ENCODE results near the gene SEM1. TPM values are rescaled to one million over a fixed set of nuclear protein-coding genes. Genes with fewer than 3 reads are reported as not detected.

SEM1 gene
- total and polyA plus RNA-seq, 9 of the 15 experiments (the other 6 are each of a cell fraction or from before 2014, with no cell fraction given), result 74.7 to 938 (median 454) TPM

DNA sequence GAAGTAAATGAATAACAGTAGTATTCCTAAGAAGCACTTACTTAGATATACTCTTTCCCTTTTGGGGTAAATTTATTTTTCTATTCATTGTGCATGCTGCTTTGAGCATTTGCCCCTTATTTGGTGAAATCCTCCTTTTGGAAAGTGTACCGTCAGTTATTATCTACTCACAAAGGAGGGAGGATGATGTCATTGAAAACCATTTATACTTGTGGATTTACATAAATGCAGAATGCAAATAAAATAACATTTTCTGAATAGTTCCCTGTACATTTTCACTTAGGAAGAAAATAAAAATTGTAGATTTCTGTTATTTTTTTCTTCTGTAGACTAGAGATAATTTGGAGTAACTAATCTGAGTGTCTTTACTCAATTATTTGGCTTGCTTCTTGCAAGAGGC lies 29.5 kb upstream of the SEM1 start (continued):
- TF ChIP-seq, protein P1, sequence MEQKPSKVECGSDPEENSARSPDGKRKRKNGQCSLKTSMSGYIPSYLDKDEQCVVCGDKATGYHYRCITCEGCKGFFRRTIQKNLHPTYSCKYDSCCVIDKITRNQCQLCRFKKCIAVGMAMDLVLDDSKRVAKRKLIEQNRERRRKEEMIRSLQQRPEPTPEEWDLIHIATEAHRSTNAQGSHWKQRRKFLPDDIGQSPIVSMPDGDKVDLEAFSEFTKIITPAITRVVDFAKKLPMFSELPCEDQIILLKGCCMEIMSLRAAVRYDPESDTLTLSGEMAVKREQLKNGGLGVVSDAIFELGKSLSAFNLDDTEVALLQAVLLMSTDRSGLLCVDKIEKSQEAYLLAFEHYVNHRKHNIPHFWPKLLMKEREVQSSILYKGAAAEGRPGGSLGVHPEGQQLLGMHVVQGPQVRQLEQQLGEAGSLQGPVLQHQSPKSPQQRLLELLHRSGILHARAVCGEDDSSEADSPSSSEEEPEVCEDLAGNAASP (IDR thresholded peaks at IDR 0.05), result no peak
- no peak for TF ChIP-seq ZNF77 (CRISPR knock-in tag; IDR thresholded peaks at IDR 0.05)
- TF ChIP-seq, protein P2, sequence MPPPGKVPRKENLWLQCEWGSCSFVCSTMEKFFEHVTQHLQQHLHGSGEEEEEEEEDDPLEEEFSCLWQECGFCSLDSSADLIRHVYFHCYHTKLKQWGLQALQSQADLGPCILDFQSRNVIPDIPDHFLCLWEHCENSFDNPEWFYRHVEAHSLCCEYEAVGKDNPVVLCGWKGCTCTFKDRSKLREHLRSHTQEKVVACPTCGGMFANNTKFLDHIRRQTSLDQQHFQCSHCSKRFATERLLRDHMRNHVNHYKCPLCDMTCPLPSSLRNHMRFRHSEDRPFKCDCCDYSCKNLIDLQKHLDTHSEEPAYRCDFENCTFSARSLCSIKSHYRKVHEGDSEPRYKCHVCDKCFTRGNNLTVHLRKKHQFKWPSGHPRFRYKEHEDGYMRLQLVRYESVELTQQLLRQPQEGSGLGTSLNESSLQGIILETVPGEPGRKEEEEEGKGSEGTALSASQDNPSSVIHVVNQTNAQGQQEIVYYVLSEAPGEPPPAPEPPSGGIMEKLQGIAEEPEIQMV (tag; conservative IDR thresholded peaks at IDR 0.05; ENCODE audit: low read depth), result no peak

DNA sequence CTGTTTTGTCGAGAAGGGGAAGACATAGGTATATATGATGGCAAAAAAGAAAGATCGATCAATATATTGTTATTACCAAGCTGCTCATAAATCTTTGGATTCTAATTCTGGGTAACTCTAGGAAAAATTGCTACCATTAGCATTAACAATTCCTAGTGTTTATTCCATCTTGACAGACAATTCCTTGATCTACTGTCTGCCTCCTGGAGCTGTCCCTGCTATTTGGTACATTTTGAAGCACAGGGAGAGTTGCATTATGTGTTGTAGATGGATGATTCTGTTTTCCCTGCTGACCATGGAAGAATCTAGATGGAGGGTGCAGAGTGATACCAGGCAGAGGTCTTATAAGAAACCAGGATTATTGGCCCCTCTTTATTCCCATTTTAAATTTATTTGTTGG lies 29.1 kb upstream of the SEM1 start:
- H3K4me2 ChIP-seq (ENCODE audit: insufficient read depth, low read length), result no peak overlapping the region
- ATAC-seq (no peak), DNase-seq (ENCODE audit: extremely low read depth in 1 of 4, low spot score in 3 of 4) (no peak), FAIRE-seq (no peak)
- intact Hi-C loops (cut with micrococcal nuclease) (no loop called here), in situ Hi-C loops (cut with MboI) (no loop called here)
- WGBS (ENCODE audit: insufficient coverage, low coverage, missing lambda C conversion rate), result 0% methylated on average over 2 of the region's 2 CpGs
- H3K27me3 ChIP-seq (ENCODE audit: control insufficient read depth in 2 of 2, insufficient read depth in 2 of 2, low read length in 2 of 2), result peaks cover 2 to 8% of the 10 kb centered on the region in 2 experiments; a peak in 4 of 5 replicates
- no peak overlapping the region for H3K9ac ChIP-seq (ENCODE audit: insufficient read depth in 1 of 2, low read depth in 2 of 2, low read length in 2 of 2)
- no peaks in the 10 kb centered on the region for H3K9me3 ChIP-seq (replicated peaks; ENCODE audit: control insufficient read depth, insufficient read depth, low read depth, low read length)
- no peaks in the 10 kb centered on the region for H3K4me1 ChIP-seq (replicated peaks in 1 of 2; ENCODE audit: control insufficient read depth in 2 of 2, insufficient read depth in 2 of 2, low read length in 2 of 2)
- H3K9me1 ChIP-seq (ENCODE audit: control insufficient read depth, insufficient read depth, low read length), result no peaks in the 10 kb centered on the region
- no peaks in the 10 kb centered on the region for H3K36me3 ChIP-seq (ENCODE audit: control insufficient read depth, insufficient read depth, low read length)
- no TSS peak for BruUV-seq (replicated peaks)
- H2AFZ ChIP-seq (ENCODE audit: low read depth, low read length), result no peak overlapping the region
- no peaks in the 10 kb centered on the region for H4K20me1 ChIP-seq (replicated peaks; ENCODE audit: control insufficient read depth, insufficient read depth, low read length)
- POLR2A ChIA-PET, result no interaction called here
- CTCF ChIA-PET (ENCODE audit: low intra/inter-chr PET ratio), result no interaction called here
- no peak overlapping the region for H3K27ac ChIP-seq (ENCODE audit: extremely low read depth, low read depth, low read length)
- H3K79me2 ChIP-seq (ENCODE audit: control insufficient read depth, insufficient read depth, low read length), result no peaks in the 10 kb centered on the region
- H3K4me3 ChIP-seq, result no peak overlapping the region
- TF ChIP-seq, protein P3, sequence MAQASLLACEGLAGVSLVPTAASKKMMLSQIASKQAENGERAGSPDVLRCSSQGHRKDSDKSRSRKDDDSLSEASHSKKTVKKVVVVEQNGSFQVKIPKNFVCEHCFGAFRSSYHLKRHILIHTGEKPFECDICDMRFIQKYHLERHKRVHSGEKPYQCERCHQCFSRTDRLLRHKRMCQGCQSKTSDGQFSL (CRISPR knock-in tag; IDR thresholded peaks at IDR 0.05), result no peak
- TF ChIP-seq, protein P3 (tag; IDR thresholded peaks at IDR 0.05), result no peak
- TF ChIP-seq MTF1 (CRISPR knock-in tag; IDR thresholded peaks at IDR 0.05; ENCODE audit: borderline replicate concordance) (no peak), DIDO1 (tag; IDR thresholded peaks at IDR 0.05; ENCODE audit: low read depth) (no peak), PTTG1 (tag; IDR thresholded peaks at IDR 0.05; ENCODE audit: low read depth) (no peak), BDP1 (IDR thresholded peaks at IDR 0.05; ENCODE audit: insufficient read depth, insufficient read length) (no peak), SRF (CRISPR knock-in tag; IDR thresholded peaks at IDR 0.05) (no peak)
- TF ChIP-seq, protein P4, sequence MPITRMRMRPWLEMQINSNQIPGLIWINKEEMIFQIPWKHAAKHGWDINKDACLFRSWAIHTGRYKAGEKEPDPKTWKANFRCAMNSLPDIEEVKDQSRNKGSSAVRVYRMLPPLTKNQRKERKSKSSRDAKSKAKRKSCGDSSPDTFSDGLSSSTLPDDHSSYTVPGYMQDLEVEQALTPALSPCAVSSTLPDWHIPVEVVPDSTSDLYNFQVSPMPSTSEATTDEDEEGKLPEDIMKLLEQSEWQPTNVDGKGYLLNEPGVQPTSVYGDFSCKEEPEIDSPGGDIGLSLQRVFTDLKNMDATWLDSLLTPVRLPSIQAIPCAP (CRISPR knock-in tag; IDR thresholded peaks at IDR 0.05; ENCODE audit: borderline replicate concordance), result no peak
- TF ChIP-seq, protein P5, sequence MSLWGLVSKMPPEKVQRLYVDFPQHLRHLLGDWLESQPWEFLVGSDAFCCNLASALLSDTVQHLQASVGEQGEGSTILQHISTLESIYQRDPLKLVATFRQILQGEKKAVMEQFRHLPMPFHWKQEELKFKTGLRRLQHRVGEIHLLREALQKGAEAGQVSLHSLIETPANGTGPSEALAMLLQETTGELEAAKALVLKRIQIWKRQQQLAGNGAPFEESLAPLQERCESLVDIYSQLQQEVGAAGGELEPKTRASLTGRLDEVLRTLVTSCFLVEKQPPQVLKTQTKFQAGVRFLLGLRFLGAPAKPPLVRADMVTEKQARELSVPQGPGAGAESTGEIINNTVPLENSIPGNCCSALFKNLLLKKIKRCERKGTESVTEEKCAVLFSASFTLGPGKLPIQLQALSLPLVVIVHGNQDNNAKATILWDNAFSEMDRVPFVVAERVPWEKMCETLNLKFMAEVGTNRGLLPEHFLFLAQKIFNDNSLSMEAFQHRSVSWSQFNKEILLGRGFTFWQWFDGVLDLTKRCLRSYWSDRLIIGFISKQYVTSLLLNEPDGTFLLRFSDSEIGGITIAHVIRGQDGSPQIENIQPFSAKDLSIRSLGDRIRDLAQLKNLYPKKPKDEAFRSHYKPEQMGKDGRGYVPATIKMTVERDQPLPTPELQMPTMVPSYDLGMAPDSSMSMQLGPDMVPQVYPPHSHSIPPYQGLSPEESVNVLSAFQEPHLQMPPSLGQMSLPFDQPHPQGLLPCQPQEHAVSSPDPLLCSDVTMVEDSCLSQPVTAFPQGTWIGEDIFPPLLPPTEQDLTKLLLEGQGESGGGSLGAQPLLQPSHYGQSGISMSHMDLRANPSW (CRISPR knock-in tag; IDR thresholded peaks at IDR 0.05), result no peak
